Left colon (tissue), 2 donors: ENCODE measurements around the gene CEMIP2. TPM values are rescaled to one million over a fixed set of nuclear protein-coding genes. Genes with fewer than 3 reads are reported as not detected.
"Not testable (repeated sequence)": the region's sequence is repeated elsewhere in the genome, so short reads cannot be mapped to it uniquely, and the experiment has no call there.

Experiments
- ATAC-seq: fragments of 200-7000 bp; cut with Tn5 transposase; one replicate; pipeline ENCODE4 v1.9.1; 2020; ENCODE audit warnings: mild to moderate bottlenecking, moderate library complexity
- DNase-seq, 2 donors: peaks; one replicate each; pipeline ENCODE4 v3.0.0-alpha.2; 2020
- intact Hi-C, 2 donors: fragments of 100-400 bp; cut with DNase I in 1 of 2; cut with micrococcal nuclease in 1 of 2; formaldehyde crosslinking; loops; one replicate each; pipeline versions ENCODE4 v1.11.2 to v1.14.0; 2022; cut with DNase I, micrococcal nuclease
- long read RNA-seq: library from polyadenylated mRNA; unstranded; transcript quantifications from one replicate; pipeline ENCODE4 v2.0.0, GENCODE V29; 2021
- total RNA-seq, 2 donors: library from RNA; stranded (reverse); fragmentation: NEBNext Ultra II Directional; extraction: Animal tissue kit (Norgen Biotek cat#: 25700); gene quantifications; one replicate each; pipeline ENCODE4 v1.2.1, GENCODE V29; 2021
- donor health status: DM: no; HTN: no; CAD: no.
- donor health status: DM: yes; HTN: yes; CAD: no.

Gene CEMIP2, protein sequence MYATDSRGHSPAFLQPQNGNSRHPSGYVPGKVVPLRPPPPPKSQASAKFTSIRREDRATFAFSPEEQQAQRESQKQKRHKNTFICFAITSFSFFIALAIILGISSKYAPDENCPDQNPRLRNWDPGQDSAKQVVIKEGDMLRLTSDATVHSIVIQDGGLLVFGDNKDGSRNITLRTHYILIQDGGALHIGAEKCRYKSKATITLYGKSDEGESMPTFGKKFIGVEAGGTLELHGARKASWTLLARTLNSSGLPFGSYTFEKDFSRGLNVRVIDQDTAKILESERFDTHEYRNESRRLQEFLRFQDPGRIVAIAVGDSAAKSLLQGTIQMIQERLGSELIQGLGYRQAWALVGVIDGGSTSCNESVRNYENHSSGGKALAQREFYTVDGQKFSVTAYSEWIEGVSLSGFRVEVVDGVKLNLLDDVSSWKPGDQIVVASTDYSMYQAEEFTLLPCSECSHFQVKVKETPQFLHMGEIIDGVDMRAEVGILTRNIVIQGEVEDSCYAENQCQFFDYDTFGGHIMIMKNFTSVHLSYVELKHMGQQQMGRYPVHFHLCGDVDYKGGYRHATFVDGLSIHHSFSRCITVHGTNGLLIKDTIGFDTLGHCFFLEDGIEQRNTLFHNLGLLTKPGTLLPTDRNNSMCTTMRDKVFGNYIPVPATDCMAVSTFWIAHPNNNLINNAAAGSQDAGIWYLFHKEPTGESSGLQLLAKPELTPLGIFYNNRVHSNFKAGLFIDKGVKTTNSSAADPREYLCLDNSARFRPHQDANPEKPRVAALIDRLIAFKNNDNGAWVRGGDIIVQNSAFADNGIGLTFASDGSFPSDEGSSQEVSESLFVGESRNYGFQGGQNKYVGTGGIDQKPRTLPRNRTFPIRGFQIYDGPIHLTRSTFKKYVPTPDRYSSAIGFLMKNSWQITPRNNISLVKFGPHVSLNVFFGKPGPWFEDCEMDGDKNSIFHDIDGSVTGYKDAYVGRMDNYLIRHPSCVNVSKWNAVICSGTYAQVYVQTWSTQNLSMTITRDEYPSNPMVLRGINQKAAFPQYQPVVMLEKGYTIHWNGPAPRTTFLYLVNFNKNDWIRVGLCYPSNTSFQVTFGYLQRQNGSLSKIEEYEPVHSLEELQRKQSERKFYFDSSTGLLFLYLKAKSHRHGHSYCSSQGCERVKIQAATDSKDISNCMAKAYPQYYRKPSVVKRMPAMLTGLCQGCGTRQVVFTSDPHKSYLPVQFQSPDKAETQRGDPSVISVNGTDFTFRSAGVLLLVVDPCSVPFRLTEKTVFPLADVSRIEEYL (N-terminal part only)
- 100 to 1,000 TPM in 1 of 2 donors, 10 to 100 TPM in 1; 97.7 to 106 TPM for total RNA-seq
- long read RNA-seq, full-length matches to known transcripts: 3 of 17 reads
- long read RNA-seq, partial matches to known transcripts: 7 of 17 reads
- long read RNA-seq, other reads (novel, unspliced or antisense): 7 of 17 reads

GRCh38 chr9:71768388-71769174, at the start of gene CEMIP2:
TSS of gene CEMIP2 (minus strand) at chr9:71768513. CDS start at chr9:71750373, 18,140 bp downstream.
- intact Hi-C loops: no loop called here
- ATAC-seq: peak; percentile 77
- peak; percentile 91 to 93 for DNase-seq

DNA sequence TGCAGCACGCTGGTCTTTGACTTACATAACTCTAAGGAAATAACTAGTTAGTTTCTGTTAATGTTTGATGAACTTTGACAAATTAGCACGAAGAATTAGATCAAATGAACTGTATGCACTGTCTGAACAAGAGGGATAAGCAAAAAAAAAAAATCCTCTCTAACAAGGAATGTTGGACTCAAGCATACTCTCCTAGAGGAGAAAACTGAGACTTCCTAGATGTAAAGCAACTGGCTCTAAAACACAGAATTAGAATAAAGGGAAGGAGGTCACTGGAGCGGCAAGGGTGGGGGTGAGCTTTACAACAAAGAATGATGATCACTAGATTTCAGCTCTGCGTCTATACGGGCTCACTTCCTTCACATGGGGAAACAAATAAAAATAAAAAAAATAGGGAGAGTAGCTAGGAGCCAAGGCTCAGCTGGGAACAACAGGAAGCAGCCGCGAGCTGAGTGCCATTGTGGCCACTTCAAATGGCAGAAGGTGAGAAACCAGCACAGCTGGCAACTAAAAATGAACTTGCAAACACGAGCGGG, 48.7 kb upstream of the CEMIP2 start:
- DNase-seq (peak in 1 of 2 donors; percentile 16), ATAC-seq (peak; percentile 78)
- intact Hi-C loops: loop anchor here in 1 of 2 donors (10.0 kb wide), 1 partner anchor 198 kb away; no protein-coding TSS in a partner anchor

DNA sequence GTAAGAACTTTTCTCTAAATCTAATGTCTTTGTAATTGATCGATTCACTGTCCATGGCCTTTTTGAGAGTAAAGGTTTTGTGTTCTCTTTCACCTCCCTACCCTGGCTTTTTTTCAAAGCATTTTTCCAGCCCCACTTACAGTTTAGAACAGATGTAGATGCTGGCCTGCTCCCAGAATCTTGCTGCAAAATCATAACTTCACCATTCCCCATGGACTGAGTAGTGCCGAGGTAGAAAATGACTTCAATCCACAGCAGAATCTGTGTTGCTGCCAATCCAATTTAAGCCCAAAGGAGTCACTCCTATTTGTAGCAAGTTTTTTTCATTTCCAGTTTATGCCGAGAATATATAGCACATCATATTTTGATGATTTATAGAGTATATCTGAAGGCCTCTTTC, 46.5 kb upstream of the CEMIP2 start:
- DNase-seq: no peak
- ATAC-seq: no peak
- intact Hi-C loops: loop anchor here in 1 of 2 donors (10.0 kb wide), 1 partner anchor 200 kb away; no protein-coding TSS in a partner anchor

DNA sequence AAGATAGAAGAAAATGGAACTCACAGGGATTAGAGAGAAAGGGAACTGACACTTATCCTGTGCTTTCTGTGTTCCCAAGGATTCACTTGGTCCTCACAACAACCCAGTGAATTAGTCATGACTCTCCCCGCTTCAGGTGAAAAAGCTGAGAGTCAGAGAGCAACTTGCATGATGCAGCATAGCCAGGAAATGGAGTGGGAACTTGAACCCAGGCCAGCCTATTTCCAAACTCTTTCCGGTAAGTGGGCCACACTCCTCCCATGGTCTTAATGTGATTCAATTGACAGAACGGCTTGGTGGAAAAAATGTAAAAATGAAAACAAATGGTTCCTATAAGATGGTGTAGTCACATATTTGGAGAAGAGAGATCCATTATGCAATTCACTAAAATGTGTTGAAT, 45.9 kb upstream of the CEMIP2 start:
- ATAC-seq: no peak
- no peak for DNase-seq
- intact Hi-C loops: loop anchor here in 1 of 2 donors (10.0 kb wide), 1 partner anchor 201 kb away; no protein-coding TSS in a partner anchor

- intact Hi-C loops: loop anchor here in 1 of 2 donors (10.0 kb wide), 1 partner anchor 202 kb away; no protein-coding TSS in a partner anchor
- DNase-seq (no peak), ATAC-seq (no peak)
Observed at GRCh38 chr9:71812385-71812784, 44.1 kb upstream of the CEMIP2 start.

GRCh38 chr9:71808068-71808467, 39.8 kb upstream of the CEMIP2 start:
- DNase-seq (no peak), ATAC-seq (no peak)
- intact Hi-C loops: loop anchor here in 1 of 2 donors (10.0 kb wide), 1 partner anchor 217 kb away; no protein-coding TSS in a partner anchor

GRCh38 chr9:71806901-71807307, 38.6 kb upstream of the CEMIP2 start:
- DNase-seq: peak; percentile 55 to 60
- peak; percentile 96 for ATAC-seq
- intact Hi-C loops: loop anchor here in 1 of 2 donors (10.0 kb wide), 1 partner anchor 218 kb away; no protein-coding TSS in a partner anchor

DNA sequence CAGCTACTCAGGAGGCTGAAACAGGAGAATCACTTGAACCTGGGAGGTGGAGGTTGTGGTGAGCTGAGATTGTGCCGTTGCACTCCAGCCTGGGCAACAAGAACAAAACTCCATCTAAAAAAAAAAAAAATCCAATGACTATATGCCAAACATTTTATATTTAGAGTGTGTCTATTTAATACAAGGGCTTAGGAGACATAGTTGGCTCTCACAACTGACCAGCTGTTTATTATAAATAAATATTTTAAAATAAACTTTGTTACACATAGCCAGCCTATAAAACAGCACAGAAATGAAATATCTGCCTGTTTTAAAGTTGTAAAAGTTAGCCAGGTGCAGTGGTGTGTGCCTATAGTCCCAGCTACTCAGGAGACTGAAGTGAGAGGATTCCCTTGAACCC, 36.8 kb upstream of the CEMIP2 start:
- DNase-seq: not testable (repeated sequence)
- intact Hi-C loops: loop anchor here in 1 of 2 donors (10.0 kb wide), 1 partner anchor 220 kb away; no protein-coding TSS in a partner anchor

GRCh38 chr9:71801826-71802225, 33.5 kb upstream of the CEMIP2 start:
- intact Hi-C loops: loop anchor here in 1 of 2 donors (10.0 kb wide), 1 partner anchor 223 kb away; no protein-coding TSS in a partner anchor
- no peak for DNase-seq
- ATAC-seq: no peak

More for the DNA sequence above, 36.8 kb upstream of the CEMIP2 start:
- ATAC-seq: not testable (repeated sequence)

DNA sequence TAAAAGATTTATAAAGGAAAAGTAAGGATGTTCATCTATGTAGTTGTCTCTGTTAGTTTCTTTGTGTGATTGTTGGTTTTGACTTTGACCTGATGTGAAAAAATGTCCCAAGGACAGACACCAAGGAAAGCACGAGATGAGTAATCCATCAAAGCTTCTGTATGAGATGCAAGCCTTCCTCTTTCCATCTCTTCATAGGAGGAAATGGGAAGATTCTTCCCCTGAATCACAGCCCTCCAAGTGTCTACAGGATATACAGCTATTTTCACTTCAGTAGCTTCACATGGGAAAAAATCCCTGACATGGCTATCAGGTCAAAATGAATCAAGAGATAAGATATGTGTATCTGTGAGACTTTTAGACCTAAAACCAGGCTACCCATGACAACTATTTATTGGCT, 29.0 kb upstream of the CEMIP2 start:
- intact Hi-C loops: no loop called here
- no peak for DNase-seq
- no peak for ATAC-seq

DNA sequence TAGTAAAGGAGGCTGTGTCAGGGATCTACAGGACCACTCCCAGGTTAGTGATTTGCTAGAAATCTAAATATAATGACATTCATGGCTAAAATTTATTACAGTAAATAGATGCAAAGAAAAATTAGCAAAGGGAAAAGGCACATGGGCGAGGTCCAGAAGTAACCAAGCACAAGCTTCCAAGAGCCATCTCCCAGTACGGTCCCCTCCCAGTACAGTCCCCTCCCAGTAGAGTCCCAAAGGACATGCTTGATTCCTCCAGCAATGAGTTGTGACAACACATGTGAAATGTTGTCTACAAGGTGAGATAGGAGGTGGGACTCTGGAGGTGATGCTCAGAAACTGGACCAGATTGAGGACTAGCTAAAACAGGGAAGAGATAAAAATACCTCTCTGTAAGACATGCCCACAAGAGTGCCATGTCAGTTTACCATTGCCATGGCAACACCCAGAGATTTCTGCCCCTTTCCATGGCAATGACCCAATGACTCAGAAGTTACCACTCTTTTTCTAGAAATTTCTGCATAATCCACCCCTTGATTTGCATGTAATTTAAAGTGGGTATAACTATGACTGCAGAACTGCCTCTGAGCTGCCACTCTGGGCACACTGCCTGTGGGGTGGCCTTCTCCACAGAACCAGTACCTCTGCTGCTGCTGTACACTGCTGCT, 27.9 kb upstream of the CEMIP2 start:
- ATAC-seq: no peak
- no peak for DNase-seq
- intact Hi-C loops: no loop called here

- ATAC-seq (no peak), DNase-seq (no peak)
- intact Hi-C loops: no loop called here
Observed at GRCh38 chr9:71795097-71795813, 26.9 kb upstream of the CEMIP2 start.

DNA sequence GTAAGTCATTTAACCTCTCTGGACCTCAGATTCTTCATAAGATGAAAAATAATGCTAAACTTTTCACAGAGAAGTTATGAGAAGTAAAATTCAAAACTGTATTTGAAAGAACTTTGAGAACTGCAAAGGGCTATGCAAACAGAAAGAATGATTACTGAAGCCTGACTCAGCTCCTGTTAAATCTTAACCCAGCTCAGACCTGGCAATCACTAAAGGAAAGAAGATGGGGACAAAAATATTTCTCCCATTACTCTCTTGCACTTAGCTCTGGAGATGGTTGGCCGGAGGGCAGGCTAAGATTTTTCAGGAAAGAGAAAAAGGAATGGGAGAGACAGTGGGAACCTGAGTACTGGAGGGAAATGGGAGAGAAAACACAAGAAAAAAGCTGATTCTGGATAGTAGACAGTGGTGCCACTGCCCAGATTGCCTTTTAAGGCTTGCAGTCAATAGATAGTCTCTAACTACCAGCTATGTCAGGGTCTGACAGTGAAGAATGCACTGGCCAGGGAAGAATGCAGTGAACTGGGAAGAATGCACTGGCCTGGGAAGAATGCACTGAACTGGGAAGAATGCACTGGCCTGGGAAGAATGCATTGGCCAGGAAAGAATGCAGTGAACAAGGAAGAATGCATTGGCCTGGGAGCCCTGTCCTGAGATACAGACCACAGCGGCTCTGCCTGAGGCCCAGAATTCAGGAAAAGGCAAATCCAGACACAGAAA, 25.2 kb upstream of the CEMIP2 start:
- peak; percentile 42 for ATAC-seq
- intact Hi-C loops: no loop called here
- no peak for DNase-seq

GRCh38 chr9:71791875-71792274, 23.6 kb upstream of the CEMIP2 start:
- DNase-seq (no peak), ATAC-seq (no peak)
- intact Hi-C loops: no loop called here

DNA sequence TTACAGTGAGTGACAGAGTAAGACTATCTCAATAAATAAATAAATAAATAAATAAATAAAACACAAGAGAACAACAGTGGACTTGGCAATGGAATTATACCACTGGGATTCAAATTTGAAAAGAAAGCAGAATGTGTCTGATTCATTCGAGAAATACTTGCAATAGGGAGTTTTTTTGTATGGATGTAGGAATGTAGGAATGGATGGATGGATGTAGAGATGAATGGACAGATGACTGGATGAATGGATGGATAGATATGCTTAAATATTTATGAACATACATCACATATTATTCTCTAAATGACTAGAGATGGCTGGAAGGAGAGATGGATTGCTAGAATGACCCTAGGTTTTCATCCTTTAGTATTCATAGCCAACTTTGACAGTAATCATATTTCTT, 22.0 kb upstream of the CEMIP2 start:
- ATAC-seq (no peak), DNase-seq (no peak)
- intact Hi-C loops: no loop called here
